Measurements from ENCODE around the gene CWC22. TPM values are rescaled to one million over a fixed set of nuclear protein-coding genes. Genes with fewer than 3 reads are reported as not detected.

The CWC22 gene
- polyA plus RNA-seq, 1 of the 3 experiments (the other 2 are of a cell fraction), result 2.7 TPM

DNA sequence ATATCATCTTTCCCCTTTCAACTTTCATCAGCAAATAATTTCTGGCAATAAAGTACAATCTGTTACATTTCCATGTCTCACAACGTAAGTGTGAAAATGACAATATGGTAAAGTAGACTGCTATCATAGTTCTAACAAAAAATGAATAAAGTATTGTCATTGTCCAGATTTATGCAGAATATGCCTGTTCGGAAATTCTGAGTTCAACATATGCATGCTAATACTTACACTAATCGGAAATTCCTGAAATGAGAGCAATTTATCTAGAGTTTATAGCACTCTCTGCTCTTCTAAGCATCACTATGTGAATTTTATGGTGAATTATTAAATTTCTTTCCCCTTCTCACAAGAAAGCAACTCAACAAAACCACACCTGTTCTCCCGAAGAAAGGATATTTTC, 8.1 kb downstream of the CWC22 start:
- Histone ChIP-seq H3K4me1 (ENCODE audit: control insufficient read depth in 1 of 2, insufficient read depth in 2 of 2, low read depth in 1 of 2, low read length in 1 of 2) (no peaks in the 10 kb centered on the region; a peak in 2 of 4 replicates), H3K4me3 (ENCODE audit: low read depth in 2 of 2, low read length in 1 of 2) (no peak overlapping the region), H3K27me3 (ENCODE audit: insufficient read depth) (no peaks in the 10 kb centered on the region), H4K20me1 (ENCODE audit: insufficient read depth) (peaks cover 18% of the 10 kb centered on the region), H3K4me2 (no peak overlapping the region), H3F3A (replicated peaks; ENCODE audit: insufficient read depth) (no peaks in the 10 kb centered on the region), H3K9me2 (no peaks in the 10 kb centered on the region), H3K79me2 (ENCODE audit: insufficient read depth) (peaks cover 95% of the 10 kb centered on the region), H3K27ac (ENCODE audit: low read depth in 2 of 2, low read length in 1 of 2) (no peak overlapping the region), H2AFZ (ENCODE audit: low read depth) (no peak overlapping the region), H3K9me3 (no peaks in the 10 kb centered on the region), H3K9ac (no peak overlapping the region), H3K36me3 (replicated peaks in 1 of 2; ENCODE audit: control insufficient read depth in 1 of 2, insufficient read depth in 2 of 2, low read length in 1 of 2) (peaks cover 11 to 15% of the 10 kb centered on the region in 2 experiments)
- ChIA-PET CTCF (no interaction called here), POLR2A (no interaction called here)
- TF ChIP-seq POLR2AphosphoS5 (IDR thresholded peaks at IDR 0.05; ENCODE audit: low read depth, low read length), result no peak
- no peak for TF ChIP-seq EZH2phosphoT487 (IDR thresholded peaks at IDR 0.05; ENCODE audit: borderline replicate concordance, low read depth)
- TF ChIP-seq MXI1 (IDR thresholded peaks at IDR 0.05; ENCODE audit: low read depth, low read length), result no peak
- no peak for TF ChIP-seq TEAD4 (IDR thresholded peaks at IDR 0.05; ENCODE audit: borderline replicate concordance, insufficient read depth)
- no peak for TF ChIP-seq GATA2 (CRISPR knock-in tag; IDR thresholded peaks at IDR 0.05)
- TF ChIP-seq SIN3A (IDR thresholded peaks at IDR 0.05; ENCODE audit: borderline replicate concordance, low read depth, low read length), result no peak
- TF ChIP-seq YY1 (IDR thresholded peaks at IDR 0.05; ENCODE audit: low read depth), result no peak
- TF ChIP-seq, protein P1, sequence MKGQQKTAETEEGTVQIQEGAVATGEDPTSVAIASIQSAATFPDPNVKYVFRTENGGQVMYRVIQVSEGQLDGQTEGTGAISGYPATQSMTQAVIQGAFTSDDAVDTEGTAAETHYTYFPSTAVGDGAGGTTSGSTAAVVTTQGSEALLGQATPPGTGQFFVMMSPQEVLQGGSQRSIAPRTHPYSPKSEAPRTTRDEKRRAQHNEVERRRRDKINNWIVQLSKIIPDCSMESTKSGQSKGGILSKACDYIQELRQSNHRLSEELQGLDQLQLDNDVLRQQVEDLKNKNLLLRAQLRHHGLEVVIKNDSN (IDR thresholded peaks at IDR 0.05; ENCODE audit: borderline replicate concordance, low read depth), result no peak
- TF ChIP-seq ZBTB33 (IDR thresholded peaks at IDR 0.05; ENCODE audit: borderline replicate concordance, low read depth), result no peak
- no peak for TF ChIP-seq CHD2 (IDR thresholded peaks at IDR 0.05; ENCODE audit: low read length, partially characterized antibody)
- TF ChIP-seq TAF1 (IDR thresholded peaks at IDR 0.05; ENCODE audit: borderline replicate concordance, low read depth, low read length), result no peak
- no peak for TF ChIP-seq RCOR1 (IDR thresholded peaks at IDR 0.05; ENCODE audit: low read length)
- no peak for TF ChIP-seq JUND (IDR thresholded peaks at IDR 0.05)
- TF ChIP-seq RFX5 (IDR thresholded peaks at IDR 0.05; ENCODE audit: low read length), result no peak
- TF ChIP-seq EP300 (IDR thresholded peaks at IDR 0.05; ENCODE audit: borderline replicate concordance in 1 of 2, low read depth in 1 of 2, low read length in 1 of 2), result no peak
- no peak for TF ChIP-seq TCF12 (IDR thresholded peaks at IDR 0.05)
- TF ChIP-seq MAX (IDR thresholded peaks at IDR 0.05; ENCODE audit: low read depth), result no peak
- 97% methylated on average over 4 of the region's 4 CpGs for WGBS (ENCODE audit: low lambda C conversion rate)
- no peak for DNase-seq
